Measurements from ENCODE around the gene SEC61A2.

Gene SEC61A2

GRCh38 chr10:12200850-12201249, 71.4 kb downstream of the SEC61A2 start:
- DNase-seq: no peak

- no peak for DNase-seq
These were observed 72.1 kb downstream of the SEC61A2 start for GRCh38 chr10:12201543-12201942.

GRCh38 chr10:12202226-12202625, 72.7 kb downstream of the SEC61A2 start:
- no peak for DNase-seq

GRCh38 chr10:12205082-12205481, 75.6 kb downstream of the SEC61A2 start:
- no peak for DNase-seq

GRCh38 chr10:12207114-12207513, 77.6 kb downstream of the SEC61A2 start:
- DNase-seq: no peak

- DNase-seq: no peak
These were observed 79.0 kb downstream of the SEC61A2 start for GRCh38 chr10:12208460-12208859.

- no peak for DNase-seq
These were observed 83.0 kb downstream of the SEC61A2 start for GRCh38 chr10:12212454-12212853.

GRCh38 chr10:12213621-12214020, 84.1 kb downstream of the SEC61A2 start:
- DNase-seq: no peak

- no peak for DNase-seq
These were observed 84.6 kb downstream of the SEC61A2 start for GRCh38 chr10:12214093-12214492.

GRCh38 chr10:12214763-12215218, 85.3 kb downstream of the SEC61A2 start:
- DNase-seq: peak in 1 of 2 donors; percentile 43
